Stomach (tissue), 4 donors: Measurements from ENCODE around the gene CYP4F22.
"Not testable (repeated sequence)": the region's sequence is repeated elsewhere in the genome, so short reads cannot be mapped to it uniquely, and the experiment has no call there.

Source experiments
- EP300 ChIP-seq: sonication (generic); formaldehyde crosslinking; IDR thresholded peaks from one replicate; pipeline ENCODE4 v1.6.1; 2017; ENCODE audit warnings: antibody characterized with exemption
- POLR2A ChIP-seq, 4 donors: fragments of 450-650 bp; IDR thresholded peaks; one replicate each; pipeline ENCODE4 v1.6.1; 2016; ENCODE audit warnings: antibody characterized with exemption in 4 of 4, control low read depth in 2 of 4, mild to moderate bottlenecking in 1 of 4, moderate library complexity in 1 of 4
- POLR2AphosphoS5 ChIP-seq, 3 donors: sonication (generic); formaldehyde crosslinking; IDR thresholded peaks; one replicate each; pipeline ENCODE4 v1.6.1; 2016; ENCODE audit warnings: antibody characterized with exemption in 3 of 3
- TF ChIP-seq, protein P1 (sequence below), 7 experiments: fragments of 450-650 bp in 4 of 7; fragments of 200-600 bp in 3 of 7; sonication (generic) in 3 of 7; IDR thresholded peaks; one replicate each; pipeline ENCODE4 v1.5.1; 2016 to 2019; ENCODE audit warnings: antibody characterized with exemption in 7 of 7, control low read depth in 2 of 7, mild to moderate bottlenecking in 1 of 7

DNA sequence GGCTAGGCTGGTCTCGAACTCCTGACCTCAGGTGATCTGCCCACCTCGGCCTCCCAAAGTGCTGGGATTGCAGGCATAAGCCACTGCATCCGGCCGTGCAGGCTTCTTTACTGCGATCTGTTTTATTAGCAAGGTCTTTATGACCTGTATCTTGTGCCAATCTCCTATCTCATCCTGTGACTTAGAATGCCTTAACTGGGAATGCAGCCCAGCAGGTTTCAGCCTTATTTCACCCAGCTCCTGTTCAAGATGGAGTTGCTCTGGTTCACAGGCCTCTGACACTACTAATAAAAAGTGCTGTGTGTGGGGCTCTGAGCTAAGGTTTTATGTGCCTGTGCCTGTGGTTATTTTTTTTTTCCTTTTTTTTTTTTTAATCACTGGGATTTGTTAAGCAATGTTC, 22.6 kb upstream of the CYP4F22 start:
- TF ChIP-seq EP300; POLR2A (IDR thresholded peaks at IDR 0.05); POLR2AphosphoS5 (IDR thresholded peaks at IDR 0.05): not testable (repeated sequence)
- TF ChIP-seq, protein P1, sequence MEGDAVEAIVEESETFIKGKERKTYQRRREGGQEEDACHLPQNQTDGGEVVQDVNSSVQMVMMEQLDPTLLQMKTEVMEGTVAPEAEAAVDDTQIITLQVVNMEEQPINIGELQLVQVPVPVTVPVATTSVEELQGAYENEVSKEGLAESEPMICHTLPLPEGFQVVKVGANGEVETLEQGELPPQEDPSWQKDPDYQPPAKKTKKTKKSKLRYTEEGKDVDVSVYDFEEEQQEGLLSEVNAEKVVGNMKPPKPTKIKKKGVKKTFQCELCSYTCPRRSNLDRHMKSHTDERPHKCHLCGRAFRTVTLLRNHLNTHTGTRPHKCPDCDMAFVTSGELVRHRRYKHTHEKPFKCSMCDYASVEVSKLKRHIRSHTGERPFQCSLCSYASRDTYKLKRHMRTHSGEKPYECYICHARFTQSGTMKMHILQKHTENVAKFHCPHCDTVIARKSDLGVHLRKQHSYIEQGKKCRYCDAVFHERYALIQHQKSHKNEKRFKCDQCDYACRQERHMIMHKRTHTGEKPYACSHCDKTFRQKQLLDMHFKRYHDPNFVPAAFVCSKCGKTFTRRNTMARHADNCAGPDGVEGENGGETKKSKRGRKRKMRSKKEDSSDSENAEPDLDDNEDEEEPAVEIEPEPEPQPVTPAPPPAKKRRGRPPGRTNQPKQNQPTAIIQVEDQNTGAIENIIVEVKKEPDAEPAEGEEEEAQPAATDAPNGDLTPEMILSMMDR (IDR thresholded peaks at IDR 0.05), result not testable (repeated sequence)
